Neural crest cell (in vitro differentiated cells): Measurements from ENCODE around the gene ZNF785. TPM values are rescaled to one million over a fixed set of nuclear protein-coding genes. Genes with fewer than 3 reads are reported as not detected.
"Not testable (repeated sequence)": the region's sequence is repeated elsewhere in the genome, so short reads cannot be mapped to it uniquely, and the experiment has no call there.

Source experiments
- DNase-seq: peaks from one replicate; pipeline ENCODE4 v3.0.0; 2021; ENCODE audit warnings: low read depth, mixed read lengths, low spot score
- H3K27ac Mint-ChIP-seq: one replicate; pipeline ENCODE4 v1.8.0; 2021; ENCODE audit warnings: mild to moderate bottlenecking, mixed read lengths; ENCODE audit not compliant: unreplicated experiment
- H3K27me3 Mint-ChIP-seq: 2 replicates; pipeline ENCODE4 v1.8.0; 2021; ENCODE audit warnings: low read depth, mild to moderate bottlenecking, mixed read lengths
- H3K36me3 Mint-ChIP-seq: 2 replicates; pipeline ENCODE4 v1.8.0; 2021; ENCODE audit warnings: low read depth, mild to moderate bottlenecking, mixed read lengths
- H3K4me1 Mint-ChIP-seq: 2 replicates; pipeline ENCODE4 v1.8.0; 2021; ENCODE audit warnings: mixed read lengths
- H3K4me3 Mint-ChIP-seq: one replicate; pipeline ENCODE4 v1.8.0; 2021; ENCODE audit warnings: mild to moderate bottlenecking, mixed read lengths
- H3K9me3 Mint-ChIP-seq: 2 replicates; pipeline ENCODE4 v1.8.0; 2021; ENCODE audit warnings: mixed read lengths
- CTCF ChIP-seq: fragments of 200-600 bp; sonication (generic); conservative IDR thresholded peaks from 2 replicates; pipeline ENCODE4 v1.5.0; 2021; ENCODE audit warnings: antibody characterized with exemption, mild to moderate bottlenecking
- total RNA-seq: library from RNA; stranded (reverse); gene quantifications from 2 replicates; pipeline ENCODE4 v1.2.1, GENCODE V29; 2021

ZNF785 gene
- total RNA-seq, 1 donor from 2014 or later = 38.3 TPM

- no peaks in the 10 kb centered on the region for H3K36me3 Mint-ChIP-seq
- no peak for DNase-seq
- H3K4me3 Mint-ChIP-seq = no peak overlapping the region
- no peaks in the 10 kb centered on the region for H3K9me3 Mint-ChIP-seq
- peak overlapping the region; percentile 2 for H3K27ac Mint-ChIP-seq
- peaks cover 11% of the 10 kb centered on the region for H3K4me1 Mint-ChIP-seq
- no peak for TF ChIP-seq CTCF
- no peaks in the 10 kb centered on the region for H3K27me3 Mint-ChIP-seq
These were observed 39.4 kb downstream of the ZNF785 start for GRCh38 chr16:30546115-30546514.

GRCh38 chr16:30543067-30543466 lies 42.4 kb downstream of the ZNF785 start:
- H3K27ac Mint-ChIP-seq = no peak overlapping the region

GRCh38 chr16:30541502-30542329 lies 43.8 kb downstream of the ZNF785 start:
- Mint-ChIP-seq H3K36me3 (peaks cover 2% of the 10 kb centered on the region), H3K4me1 (no peaks in the 10 kb centered on the region), H3K9me3 (no peaks in the 10 kb centered on the region), H3K4me3 (no peak overlapping the region), H3K27me3 (no peaks in the 10 kb centered on the region), H3K27ac (no peak overlapping the region)
- TF ChIP-seq CTCF = no peak
- DNase-seq = no peak

More at GRCh38 chr16:30543067-30543466, 42.4 kb downstream of the ZNF785 start:
- no peak for DNase-seq
- Mint-ChIP-seq H3K27me3 (no peaks in the 10 kb centered on the region), H3K9me3 (no peaks in the 10 kb centered on the region), H3K4me3 (no peak overlapping the region), H3K36me3 (no peaks in the 10 kb centered on the region), H3K4me1 (no peaks in the 10 kb centered on the region)
- TF ChIP-seq CTCF = no peak

GRCh38 chr16:30540916-30541464 lies 44.5 kb downstream of the ZNF785 start:
- not testable (repeated sequence) for H3K27ac Mint-ChIP-seq, H3K9me3 Mint-ChIP-seq, DNase-seq, H3K27me3 Mint-ChIP-seq, H3K36me3 Mint-ChIP-seq, H3K4me3 Mint-ChIP-seq, H3K4me1 Mint-ChIP-seq

- H3K9me3 Mint-ChIP-seq, H3K27me3 Mint-ChIP-seq, H3K4me3 Mint-ChIP-seq, DNase-seq, H3K36me3 Mint-ChIP-seq, H3K27ac Mint-ChIP-seq: not testable (repeated sequence)
- H3K4me1 Mint-ChIP-seq = peaks cover 16% of the 10 kb centered on the region
These were observed 45.4 kb downstream of the ZNF785 start for GRCh38 chr16:30539986-30540526.

- DNase-seq = no peak
- H3K4me3 Mint-ChIP-seq = peak overlapping the region; percentile 26
- no peak for TF ChIP-seq CTCF
- peaks cover 2% of the 10 kb centered on the region for H3K36me3 Mint-ChIP-seq
- H3K27ac Mint-ChIP-seq = no peak overlapping the region
- no peaks in the 10 kb centered on the region for H3K27me3 Mint-ChIP-seq
- peaks cover 19% of the 10 kb centered on the region for H3K4me1 Mint-ChIP-seq
- H3K9me3 Mint-ChIP-seq = no peaks in the 10 kb centered on the region
These were observed 46.2 kb downstream of the ZNF785 start for GRCh38 chr16:30539000-30539964.

- Mint-ChIP-seq H3K4me3 (peak overlapping the region; percentile 87), H3K4me1 (peaks cover 23% of the 10 kb centered on the region)
- DNase-seq, H3K27ac Mint-ChIP-seq, H3K36me3 Mint-ChIP-seq, H3K9me3 Mint-ChIP-seq, H3K27me3 Mint-ChIP-seq: not testable (repeated sequence)
These were observed 49.0 kb downstream of the ZNF785 start for GRCh38 chr16:30536391-30537024.
